Measurements from ENCODE around the gene SPTSSB.

The SPTSSB gene

DNA sequence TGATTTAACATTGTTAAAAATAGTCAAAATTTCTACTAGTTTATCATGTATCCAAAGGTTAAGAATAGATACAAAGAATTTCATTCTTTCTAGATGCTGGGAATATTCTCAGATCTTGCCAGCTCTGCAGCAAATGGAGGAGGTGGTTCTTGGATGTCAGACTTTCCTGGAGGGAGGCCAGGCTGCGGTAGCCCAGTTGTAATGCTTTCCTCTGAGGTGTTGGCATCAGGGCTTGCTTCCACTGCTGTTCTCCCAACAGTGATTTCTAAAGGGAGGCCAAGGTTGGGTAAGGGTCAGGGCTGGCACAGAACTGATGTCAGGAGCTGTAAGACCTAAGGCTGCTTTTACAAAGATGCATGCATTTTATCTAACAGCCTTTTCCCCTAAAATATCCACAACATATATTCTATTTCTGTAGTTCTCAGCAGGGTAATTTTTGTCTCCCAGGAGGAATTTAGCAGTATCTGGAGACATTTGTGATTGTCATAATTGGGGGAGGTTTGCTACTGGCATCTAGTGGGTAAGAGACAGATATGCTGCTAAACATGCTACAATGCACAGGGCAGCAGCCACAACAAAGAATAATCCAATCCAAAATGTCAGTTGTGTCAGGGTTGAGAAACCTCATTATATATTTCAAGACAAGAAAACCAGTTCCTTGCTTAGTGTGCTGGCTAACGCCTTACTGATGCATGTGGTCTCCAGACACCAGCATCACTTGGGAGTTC lies 42.0 kb upstream of the SPTSSB start:
- TF ChIP-seq, protein P1, sequence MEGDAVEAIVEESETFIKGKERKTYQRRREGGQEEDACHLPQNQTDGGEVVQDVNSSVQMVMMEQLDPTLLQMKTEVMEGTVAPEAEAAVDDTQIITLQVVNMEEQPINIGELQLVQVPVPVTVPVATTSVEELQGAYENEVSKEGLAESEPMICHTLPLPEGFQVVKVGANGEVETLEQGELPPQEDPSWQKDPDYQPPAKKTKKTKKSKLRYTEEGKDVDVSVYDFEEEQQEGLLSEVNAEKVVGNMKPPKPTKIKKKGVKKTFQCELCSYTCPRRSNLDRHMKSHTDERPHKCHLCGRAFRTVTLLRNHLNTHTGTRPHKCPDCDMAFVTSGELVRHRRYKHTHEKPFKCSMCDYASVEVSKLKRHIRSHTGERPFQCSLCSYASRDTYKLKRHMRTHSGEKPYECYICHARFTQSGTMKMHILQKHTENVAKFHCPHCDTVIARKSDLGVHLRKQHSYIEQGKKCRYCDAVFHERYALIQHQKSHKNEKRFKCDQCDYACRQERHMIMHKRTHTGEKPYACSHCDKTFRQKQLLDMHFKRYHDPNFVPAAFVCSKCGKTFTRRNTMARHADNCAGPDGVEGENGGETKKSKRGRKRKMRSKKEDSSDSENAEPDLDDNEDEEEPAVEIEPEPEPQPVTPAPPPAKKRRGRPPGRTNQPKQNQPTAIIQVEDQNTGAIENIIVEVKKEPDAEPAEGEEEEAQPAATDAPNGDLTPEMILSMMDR (IDR thresholded peaks at IDR 0.05; ENCODE audit: low read depth, low read length) = no peak
- H3K4me3 ChIP-seq (replicated peaks in 1 of 2; ENCODE audit: low read depth in 2 of 2, low read length in 2 of 2) = no peak overlapping the region
- peak; percentile 62 to 82 for DNase-seq (ENCODE audit: low read depth in 2 of 2)

DNA sequence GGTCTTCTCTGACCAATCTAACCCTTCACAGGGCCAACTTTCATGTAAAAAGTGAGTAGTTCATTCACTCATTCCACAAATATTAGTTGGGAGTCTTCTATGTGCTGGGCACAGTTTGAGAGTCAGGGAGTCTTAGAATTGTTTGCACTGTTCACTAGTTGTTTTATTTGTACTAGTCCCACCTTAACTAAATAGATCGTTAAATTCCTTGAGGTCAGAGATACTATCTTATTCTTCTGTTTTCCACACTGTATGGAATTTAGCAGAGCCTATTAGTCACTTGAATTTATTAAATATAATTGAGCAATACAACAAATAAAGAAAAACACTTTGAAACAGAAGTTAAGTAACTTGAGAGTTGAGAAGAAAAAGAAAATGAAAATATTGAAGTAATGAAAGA lies 40.8 kb upstream of the SPTSSB start:
- no peak overlapping the region for H3K4me3 ChIP-seq (replicated peaks in 1 of 2; ENCODE audit: low read depth in 2 of 2, low read length in 2 of 2)
- TF ChIP-seq, protein P1 (IDR thresholded peaks at IDR 0.05; ENCODE audit: low read depth, low read length) = no peak
- DNase-seq (ENCODE audit: low read depth in 2 of 2) = no peak

- no peak for DNase-seq (ENCODE audit: low read depth in 2 of 2)
- TF ChIP-seq, protein P1 (IDR thresholded peaks at IDR 0.05; ENCODE audit: low read depth, low read length) = no peak
These were observed 38.5 kb upstream of the SPTSSB start for GRCh38 chr3:161409858-161410257.

GRCh38 chr3:161409069-161409468 lies 37.8 kb upstream of the SPTSSB start:
- H3K4me3 ChIP-seq (replicated peaks in 1 of 2; ENCODE audit: low read depth in 2 of 2, low read length in 2 of 2) = no peak overlapping the region
- TF ChIP-seq, protein P1 (IDR thresholded peaks at IDR 0.05; ENCODE audit: low read depth, low read length) = peak; percentile 60
- peak; percentile 62 to 72 for DNase-seq (ENCODE audit: low read depth in 2 of 2)

More at GRCh38 chr3:161409858-161410257, 38.5 kb upstream of the SPTSSB start:
- H3K4me3 ChIP-seq (replicated peaks in 1 of 2; ENCODE audit: low read depth in 2 of 2, low read length in 2 of 2) = no peak overlapping the region

DNA sequence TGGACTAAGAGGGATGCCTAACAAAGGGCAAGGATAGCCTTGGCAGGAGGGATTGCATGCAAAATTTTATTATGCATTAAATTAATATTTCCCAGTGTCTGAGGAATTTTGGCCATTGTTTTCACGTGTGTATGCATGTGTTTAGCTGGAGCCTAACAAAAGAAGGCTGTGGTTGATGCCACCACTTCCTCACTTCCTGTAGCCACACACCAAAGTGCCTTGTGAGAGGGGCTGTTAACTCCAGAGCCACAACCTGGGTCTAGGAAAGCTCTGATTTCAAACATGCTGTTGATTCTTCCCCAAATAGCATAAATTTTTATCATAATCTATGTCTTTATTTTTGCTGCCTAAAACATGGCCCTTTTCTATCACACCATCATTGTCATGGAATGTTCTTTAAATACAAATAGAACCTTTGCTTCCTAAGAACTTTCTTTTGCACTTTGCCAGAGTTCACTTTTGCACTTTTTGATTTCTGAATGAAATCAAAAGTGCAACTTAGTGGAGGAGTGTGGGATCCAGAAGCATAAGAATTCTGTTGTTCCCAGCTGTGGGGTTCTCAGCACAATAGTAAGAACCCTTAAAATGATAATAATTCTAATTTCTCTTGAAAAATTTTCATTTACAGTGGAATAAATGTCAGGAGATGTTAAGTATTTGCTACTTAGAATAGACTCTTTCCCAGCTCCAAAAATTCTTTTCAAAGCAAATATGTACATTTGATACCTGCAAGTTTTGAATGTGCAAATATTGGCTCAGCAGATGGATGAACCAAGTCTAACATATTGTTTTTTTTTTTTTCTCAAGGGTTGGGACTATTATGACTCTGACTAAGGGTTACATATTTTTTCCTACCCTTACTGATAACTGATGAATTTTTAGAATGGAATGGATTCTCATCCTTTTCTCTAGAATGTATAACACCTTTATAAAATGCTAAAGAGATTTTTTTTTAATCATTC lies 35.6 kb upstream of the SPTSSB start:
- no peak for DNase-seq (ENCODE audit: low read depth in 2 of 2)
- TF ChIP-seq, protein P1 (IDR thresholded peaks at IDR 0.05; ENCODE audit: low read depth, low read length) = no peak

GRCh38 chr3:161405836-161406235 lies 34.5 kb upstream of the SPTSSB start:
- TF ChIP-seq, protein P1 (IDR thresholded peaks at IDR 0.05; ENCODE audit: low read depth, low read length) = no peak
- DNase-seq (ENCODE audit: low read depth in 2 of 2) = no peak
- H3K4me3 ChIP-seq (replicated peaks in 1 of 2; ENCODE audit: low read depth in 2 of 2, low read length in 2 of 2) = no peak overlapping the region

More for the DNA sequence above, 35.6 kb upstream of the SPTSSB start:
- no peak overlapping the region for H3K4me3 ChIP-seq (replicated peaks in 1 of 2; ENCODE audit: low read depth in 2 of 2, low read length in 2 of 2)

Measured in cardiac fibroblast (primary cell).